GM21390 (cell line): Measurements from ENCODE around the gene PIK3IP1.

Experiments used
- ATAC-seq: cut with Tn5 transposase; IDR thresholded peaks from one replicate; pipeline ENCODE4 v1.9.1; 2021; ENCODE audit not compliant: unreplicated experiment

PIK3IP1 gene

GRCh38 chr22:31281733-31282132, 10.6 kb downstream of the PIK3IP1 start:
- ATAC-seq, result no peak

GRCh38 chr22:31279821-31280505, 12.3 kb downstream of the PIK3IP1 start:
- ATAC-seq, result no peak

- ATAC-seq, result no peak
Observed at GRCh38 chr22:31279327-31279669, 13.0 kb downstream of the PIK3IP1 start.

- ATAC-seq, result no peak
Observed at GRCh38 chr22:31278626-31279326, 13.5 kb downstream of the PIK3IP1 start.

- ATAC-seq, result no peak
Observed at GRCh38 chr22:31278151-31278621, 14.1 kb downstream of the PIK3IP1 start.

GRCh38 chr22:31277741-31278140, 14.5 kb downstream of the PIK3IP1 start:
- ATAC-seq, result no peak

GRCh38 chr22:31276426-31277167, 15.7 kb downstream of the PIK3IP1 start:
- ATAC-seq, result no peak

GRCh38 chr22:31275576-31275975, 16.7 kb downstream of the PIK3IP1 start:
- no peak for ATAC-seq

- ATAC-seq, result no peak
Observed at GRCh38 chr22:31275018-31275417, 17.3 kb downstream of the PIK3IP1 start.

- ATAC-seq, result no peak
Observed at GRCh38 chr22:31274017-31274416, 18.3 kb downstream of the PIK3IP1 start.

- ATAC-seq, result no peak
Observed at GRCh38 chr22:31272522-31273446, 19.5 kb downstream of the PIK3IP1 start.

GRCh38 chr22:31271485-31271884, 20.8 kb downstream of the PIK3IP1 start:
- no peak for ATAC-seq

- ATAC-seq, result no peak
Observed at GRCh38 chr22:31271026-31271425, 21.3 kb downstream of the PIK3IP1 start.

- ATAC-seq, result no peak
Observed at GRCh38 chr22:31269892-31270579, 22.3 kb downstream of the PIK3IP1 start.

GRCh38 chr22:31268281-31268680, 24.0 kb downstream of the PIK3IP1 start:
- no peak for ATAC-seq

GRCh38 chr22:31263896-31264640, 28.2 kb downstream of the PIK3IP1 start:
- no peak for ATAC-seq

- no peak for ATAC-seq
Observed at GRCh38 chr22:31262312-31263133, 29.8 kb downstream of the PIK3IP1 start.

GRCh38 chr22:31260474-31260856, 31.8 kb downstream of the PIK3IP1 start:
- no peak for ATAC-seq
